H9 (cell line): ENCODE measurements around the gene TMEM270. TPM values are rescaled to one million over a fixed set of nuclear protein-coding genes. Genes with fewer than 3 reads are reported as not detected.

Source experiments
- DNase-seq: peaks from one replicate; pipeline ENCODE4 v3.0.0-alpha.2; 2017
- H2AFZ ChIP-seq: one replicate; pipeline ENCODE4 v1.6.1; 2013; ENCODE audit warnings: mild to moderate bottlenecking, low read length, control low read depth, moderate library complexity
- H2AK5ac ChIP-seq: 2 replicates; pipeline ENCODE4 v1.6.1; 2013; ENCODE audit warnings: low read length, control low read depth, mixed read lengths; ENCODE audit not compliant: insufficient read length
- H2BK120ac ChIP-seq: one replicate; pipeline ENCODE4 v1.6.1; 2013; ENCODE audit warnings: low read depth, mild to moderate bottlenecking, low read length, control low read depth, inconsistent platforms; ENCODE audit not compliant: poor library complexity, severe bottlenecking
- H2BK12ac ChIP-seq: 2 replicates; pipeline ENCODE4 v1.6.1; 2013; ENCODE audit warnings: low read length, control low read depth, mixed read lengths, low read depth; ENCODE audit not compliant: insufficient read length
- H2BK15ac ChIP-seq: 2 replicates; pipeline ENCODE4 v1.6.1; 2013; ENCODE audit warnings: low read depth, low read length, control low read depth
- H2BK20ac ChIP-seq: one replicate; pipeline ENCODE4 v1.6.1; 2013; ENCODE audit warnings: low read depth, mild to moderate bottlenecking, low read length, control low read depth, inconsistent platforms; ENCODE audit not compliant: poor library complexity, severe bottlenecking
- H2BK5ac ChIP-seq: 2 replicates; pipeline ENCODE4 v1.6.1; 2013; ENCODE audit warnings: low read length, control low read depth, mixed read lengths; ENCODE audit not compliant: insufficient read length
- H3K14ac ChIP-seq: 2 replicates; pipeline ENCODE4 v1.6.1; 2013; ENCODE audit warnings: low read length, control low read depth; ENCODE audit not compliant: insufficient read depth
- H3K18ac ChIP-seq: 2 replicates; pipeline ENCODE4 v1.6.1; 2013; ENCODE audit warnings: low read depth, mild to moderate bottlenecking, mixed read lengths, low read length, control low read depth; ENCODE audit not compliant: insufficient read length
- H3K23ac ChIP-seq: 2 replicates; pipeline ENCODE4 v1.6.1; 2013; ENCODE audit warnings: low read length, control low read depth, mixed read lengths, low read depth; ENCODE audit not compliant: insufficient read length
- H3K23me2 ChIP-seq: 2 replicates; pipeline ENCODE4 v1.6.1; 2013; ENCODE audit warnings: low read depth, mild to moderate bottlenecking, mixed read lengths, low read length, control low read depth; ENCODE audit not compliant: insufficient read length, poor library complexity, severe bottlenecking
- H3K27ac ChIP-seq: 2 replicates; pipeline ENCODE4 v1.5.1; 2013; ENCODE audit warnings: low read length, control low read depth, mixed read lengths, low read depth; ENCODE audit not compliant: insufficient read length
- H3K27me3 ChIP-seq: 2 replicates; pipeline ENCODE4 v1.6.1; 2013; ENCODE audit warnings: low read length, control low read depth, inconsistent platforms; ENCODE audit not compliant: insufficient read depth
- H3K4ac ChIP-seq: 2 replicates; pipeline ENCODE4 v1.6.1; 2013; ENCODE audit warnings: low read depth, mild to moderate bottlenecking, control low read depth, inconsistent platforms, low read length, moderate library complexity
- H3K4me1 ChIP-seq: 2 replicates; pipeline ENCODE4 v1.6.1; 2013; ENCODE audit warnings: low read length, control low read depth, inconsistent platforms; ENCODE audit not compliant: insufficient read depth
- H3K4me2 ChIP-seq: 2 replicates; pipeline ENCODE4 v1.6.1; 2013; ENCODE audit warnings: low read length, control low read depth, mixed read lengths; ENCODE audit not compliant: insufficient read length, insufficient read depth
- H3K56ac ChIP-seq: 2 replicates; pipeline ENCODE4 v1.6.1; 2013; ENCODE audit warnings: low read depth, mild to moderate bottlenecking, mixed read lengths, low read length, control low read depth; ENCODE audit not compliant: insufficient read length
- H3K79me1 ChIP-seq: 2 replicates; pipeline ENCODE4 v1.6.1; 2013; ENCODE audit warnings: low read depth, mild to moderate bottlenecking, moderate library complexity, low read length, control low read depth, inconsistent platforms; ENCODE audit not compliant: insufficient read depth, poor library complexity, severe bottlenecking
- H3K79me2 ChIP-seq: 2 replicates; pipeline ENCODE4 v1.6.1; 2013; ENCODE audit warnings: low read length, control low read depth, inconsistent platforms; ENCODE audit not compliant: insufficient read depth
- H3K9ac ChIP-seq: 2 replicates; pipeline ENCODE4 v1.6.1; 2013; ENCODE audit warnings: low read length, control low read depth, mixed read lengths; ENCODE audit not compliant: insufficient read length; ENCODE audit errors: extremely low read depth
- H3K9me3 ChIP-seq: one replicate; pipeline ENCODE4 v1.6.1; 2013; ENCODE audit warnings: low read depth, low read length, inconsistent platforms; ENCODE audit not compliant: control insufficient read depth
- H3T11ph ChIP-seq: one replicate; pipeline ENCODE4 v1.6.1; 2013; ENCODE audit warnings: mild to moderate bottlenecking, low read length, control low read depth, inconsistent platforms
- H4K20me1 ChIP-seq: one replicate; pipeline ENCODE4 v1.6.1; 2013; ENCODE audit not compliant: control insufficient read depth, insufficient read length, insufficient read depth
- H4K5ac ChIP-seq: 2 replicates; pipeline ENCODE4 v1.6.1; 2013; ENCODE audit warnings: low read depth, mild to moderate bottlenecking, mixed read lengths, low read length, control low read depth; ENCODE audit not compliant: insufficient read length
- H4K8ac ChIP-seq: replicated peaks from 2 replicates; pipeline ENCODE4 v1.6.1; 2013; ENCODE audit warnings: low read length, control low read depth, mixed read lengths, low read depth; ENCODE audit not compliant: insufficient read length
- H4K91ac ChIP-seq: 2 replicates; pipeline ENCODE4 v1.6.1; 2013; ENCODE audit warnings: low read depth, mild to moderate bottlenecking, moderate library complexity, mixed read lengths, low read length, control low read depth; ENCODE audit not compliant: insufficient read length
- H3K27ac Mint-ChIP-seq, 3 experiments: 2 replicates in 2 of 3; 3 replicates in 1 of 3; pipeline ENCODE4 v1.8.0; 2020 to 2021; ENCODE audit warnings: mixed read lengths in 3 of 3, mild to moderate bottlenecking in 1 of 3, moderate library complexity in 1 of 3
- H3K27me3 Mint-ChIP-seq: 2 replicates; pipeline ENCODE4 v1.8.0; 2021; ENCODE audit warnings: low read depth, mild to moderate bottlenecking, moderate library complexity, mixed read lengths
- H3K36me3 Mint-ChIP-seq, 3 experiments: 2 replicates in 2 of 3; 3 replicates in 1 of 3; pipeline ENCODE4 v1.8.0; 2020 to 2021; ENCODE audit warnings: low read depth in 3 of 3, mixed read lengths in 3 of 3; ENCODE audit not compliant: insufficient read depth in 1 of 3
- H3K4me1 Mint-ChIP-seq, 2 experiments: 2 replicates each; pipeline ENCODE4 v1.8.0; 2020; ENCODE audit warnings: mixed read lengths in 2 of 2
- H3K4me3 Mint-ChIP-seq, 2 experiments: 2 replicates in 1 of 2; 3 replicates in 1 of 2; pipeline ENCODE4 v1.8.0; 2020 to 2021; ENCODE audit warnings: mild to moderate bottlenecking in 2 of 2, mixed read lengths in 2 of 2, moderate library complexity in 1 of 2
- H3K9me3 Mint-ChIP-seq, 2 experiments: 2 replicates in 1 of 2; 3 replicates in 1 of 2; pipeline ENCODE4 v1.8.0; 2020; ENCODE audit warnings: mild to moderate bottlenecking in 2 of 2, mixed read lengths in 2 of 2, moderate library complexity in 1 of 2
- WGBS: extraction: QIAGEN DNeasy Blood & Tissue Kit; methylation state at CpG from one replicate; pipeline ENCODE4 v1.1.7; 2013; ENCODE audit warnings: missing lambda C conversion rate, low lambda C conversion rate, mixed read lengths; ENCODE audit not compliant: insufficient read length; ENCODE audit errors: extremely low coverage; 5-methylcytosine and 5-hydroxymethylcytosine counted together
- total RNA-seq: library from RNA; stranded (reverse); gene quantifications from 2 replicates; pipeline ENCODE4 v1.2.1, GENCODE V29; 2021
- TF ChIP-seq, protein P1 (sequence below): fragments of 200-600 bp; sonication (generic); conservative IDR thresholded peaks from 3 replicates; pipeline ENCODE4 v1.8.0; 2021; ENCODE audit warnings: antibody characterized with exemption, mild to moderate bottlenecking

The TMEM270 gene
- total RNA-seq, 1 experiment from 2014 or later: not detected

DNA sequence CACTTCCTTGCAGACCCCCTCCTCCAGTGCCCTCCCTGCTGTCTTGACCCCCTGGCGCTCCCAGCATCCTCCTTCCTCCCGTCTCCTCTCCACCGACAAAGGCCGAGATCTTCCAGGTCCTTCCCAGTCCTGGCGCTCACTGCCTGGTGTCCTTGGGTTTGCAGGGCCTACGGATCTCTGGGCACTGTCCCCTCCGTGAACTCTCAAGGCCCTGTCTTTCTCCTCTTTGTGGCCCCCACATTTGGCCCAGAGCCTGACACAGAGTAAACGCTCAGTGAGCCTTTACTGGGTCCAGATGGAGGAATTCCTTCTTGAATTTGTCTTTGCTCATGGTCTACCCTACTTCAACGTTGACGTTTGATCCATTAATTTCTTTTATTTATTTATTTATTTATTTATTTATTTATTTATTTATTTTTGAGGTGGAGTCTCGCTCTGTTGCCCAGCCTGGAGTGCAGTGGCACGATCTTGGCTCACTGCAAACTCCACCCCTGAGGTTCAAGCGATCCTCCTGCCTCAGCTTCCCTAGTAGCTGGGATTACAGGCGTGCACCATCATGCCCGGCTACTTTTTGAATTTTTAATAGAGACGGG lies 29.7 kb downstream of the TMEM270 start:
- H3K9me3 ChIP-seq: no peaks in the 10 kb centered on the region
- no peak overlapping the region for H3K9ac ChIP-seq
- no peak for DNase-seq
- no peak overlapping the region for H4K91ac ChIP-seq
- H4K5ac ChIP-seq: no peak overlapping the region
- no peak overlapping the region for H2BK15ac ChIP-seq
- Mint-ChIP-seq H3K4me3 (no peak overlapping the region), H3K36me3 (peaks cover 0 to 4% (median 3%) of the 10 kb centered on the region in 3 experiments; a peak in 4 of 7 replicates), H3K27me3 (peaks cover 9% of the 10 kb centered on the region), H3K4me1 (peaks cover 3 to 22% of the 10 kb centered on the region in 2 experiments; a peak in 3 of 4 replicates), H3K9me3 (peaks cover 2 to 4% of the 10 kb centered on the region in 2 experiments; a peak in 3 of 5 replicates), H3K27ac (no peak overlapping the region; a peak in 1 of 7 replicates)
- TF ChIP-seq, protein P1, sequence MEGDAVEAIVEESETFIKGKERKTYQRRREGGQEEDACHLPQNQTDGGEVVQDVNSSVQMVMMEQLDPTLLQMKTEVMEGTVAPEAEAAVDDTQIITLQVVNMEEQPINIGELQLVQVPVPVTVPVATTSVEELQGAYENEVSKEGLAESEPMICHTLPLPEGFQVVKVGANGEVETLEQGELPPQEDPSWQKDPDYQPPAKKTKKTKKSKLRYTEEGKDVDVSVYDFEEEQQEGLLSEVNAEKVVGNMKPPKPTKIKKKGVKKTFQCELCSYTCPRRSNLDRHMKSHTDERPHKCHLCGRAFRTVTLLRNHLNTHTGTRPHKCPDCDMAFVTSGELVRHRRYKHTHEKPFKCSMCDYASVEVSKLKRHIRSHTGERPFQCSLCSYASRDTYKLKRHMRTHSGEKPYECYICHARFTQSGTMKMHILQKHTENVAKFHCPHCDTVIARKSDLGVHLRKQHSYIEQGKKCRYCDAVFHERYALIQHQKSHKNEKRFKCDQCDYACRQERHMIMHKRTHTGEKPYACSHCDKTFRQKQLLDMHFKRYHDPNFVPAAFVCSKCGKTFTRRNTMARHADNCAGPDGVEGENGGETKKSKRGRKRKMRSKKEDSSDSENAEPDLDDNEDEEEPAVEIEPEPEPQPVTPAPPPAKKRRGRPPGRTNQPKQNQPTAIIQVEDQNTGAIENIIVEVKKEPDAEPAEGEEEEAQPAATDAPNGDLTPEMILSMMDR: no peak
- no peak overlapping the region for H2BK120ac ChIP-seq
- H2BK20ac ChIP-seq: no peak overlapping the region
- no peaks in the 10 kb centered on the region; the same call in 1 of the 2 replicates for H3K27me3 ChIP-seq
- H3K79me1 ChIP-seq: no peaks in the 10 kb centered on the region
- H3T11ph ChIP-seq: no peak overlapping the region
- H4K8ac ChIP-seq: no peak overlapping the region
- no peaks in the 10 kb centered on the region for H3K79me2 ChIP-seq
- no peak overlapping the region for H3K4ac ChIP-seq
- H3K14ac ChIP-seq: no peak overlapping the region
- no peak overlapping the region for H3K23ac ChIP-seq
- H2BK12ac ChIP-seq: no peak overlapping the region
- H3K18ac ChIP-seq: no peak overlapping the region
- H3K27ac ChIP-seq: no peak overlapping the region
- no peaks in the 10 kb centered on the region for H4K20me1 ChIP-seq
- no peak overlapping the region for H2AFZ ChIP-seq
- H3K4me2 ChIP-seq: no peak overlapping the region
- no peak overlapping the region for H2AK5ac ChIP-seq
- no peak overlapping the region for H3K56ac ChIP-seq
- H2BK5ac ChIP-seq: no peak overlapping the region
- no peaks in the 10 kb centered on the region for H3K4me1 ChIP-seq
- WGBS: no CpG with 5 or more reads among the region's 16 CpGs
- no peaks in the 10 kb centered on the region for H3K23me2 ChIP-seq
